GM18508 (cell line): Measurements from ENCODE around the gene PRKCZ.
"Not testable (repeated sequence)": the region's sequence is repeated elsewhere in the genome, so short reads cannot be mapped to it uniquely, and the experiment has no call there.

ENCODE experiments used
- ATAC-seq: cut with Tn5 transposase; IDR thresholded peaks from one replicate; pipeline ENCODE4 v1.9.1; 2021; ENCODE audit warnings: moderate number of reproducible peaks; ENCODE audit not compliant: insufficient read depth, unreplicated experiment

PRKCZ gene

GRCh38 chr1:2147869-2148268 is 97.7 kb downstream of the PRKCZ start:
- ATAC-seq: not testable (repeated sequence)

GRCh38 chr1:2148691-2149090 is 98.5 kb downstream of the PRKCZ start:
- ATAC-seq: no peak

GRCh38 chr1:2150801-2151200 is 100.6 kb downstream of the PRKCZ start:
- no peak for ATAC-seq

GRCh38 chr1:2151252-2151651 is 101.0 kb downstream of the PRKCZ start:
- no peak for ATAC-seq

GRCh38 chr1:2151911-2152310 is 101.7 kb downstream of the PRKCZ start:
- no peak for ATAC-seq

- ATAC-seq: no peak
Measured at GRCh38 chr1:2152954-2153353, 102.7 kb downstream of the PRKCZ start.

GRCh38 chr1:2154022-2154421 is 103.8 kb downstream of the PRKCZ start:
- ATAC-seq: no peak

GRCh38 chr1:2155147-2155598 is 105.0 kb downstream of the PRKCZ start:
- no peak for ATAC-seq

GRCh38 chr1:2155788-2156187 is 105.6 kb downstream of the PRKCZ start:
- ATAC-seq: no peak

- no peak for ATAC-seq
Measured at GRCh38 chr1:2156866-2157265, 106.7 kb downstream of the PRKCZ start.

GRCh38 chr1:2157856-2158255 is 107.6 kb downstream of the PRKCZ start:
- no peak for ATAC-seq

- no peak for ATAC-seq
Measured at GRCh38 chr1:2158272-2158671, 108.1 kb downstream of the PRKCZ start.

GRCh38 chr1:2159124-2159523 is 108.9 kb downstream of the PRKCZ start:
- no peak for ATAC-seq

- ATAC-seq: no peak
Measured at GRCh38 chr1:2160451-2161300, 110.5 kb downstream of the PRKCZ start.

- no peak for ATAC-seq
Measured at GRCh38 chr1:2163205-2163604, 113.0 kb downstream of the PRKCZ start.

GRCh38 chr1:2165646-2166045 is 115.4 kb downstream of the PRKCZ start:
- no peak for ATAC-seq

GRCh38 chr1:2166254-2166653 is 116.0 kb downstream of the PRKCZ start:
- no peak for ATAC-seq

GRCh38 chr1:2166695-2167094 is 116.5 kb downstream of the PRKCZ start:
- ATAC-seq: no peak

- no peak for ATAC-seq
Measured at GRCh38 chr1:2168090-2168489, 117.9 kb downstream of the PRKCZ start.

- ATAC-seq: no peak
Measured at GRCh38 chr1:2168535-2168934, 118.3 kb downstream of the PRKCZ start.

GRCh38 chr1:2169200-2169836 is 119.1 kb downstream of the PRKCZ start:
- ATAC-seq: no peak

GRCh38 chr1:2170211-2170610 is 120.0 kb downstream of the PRKCZ start:
- no peak for ATAC-seq
